Frontal cortex (tissue), 4 donors: Measurements from ENCODE around the gene NTN1. TPM values are rescaled to one million over a fixed set of nuclear protein-coding genes. Genes with fewer than 3 reads are reported as not detected.
"Not testable (repeated sequence)": the region's sequence is repeated elsewhere in the genome, so short reads cannot be mapped to it uniquely, and the experiment has no call there.

ENCODE experiments used
- DNase-seq, 2 donors: peaks; one replicate each; pipeline ENCODE4 v3.0.0; 2012; ENCODE audit warnings: low spot score in 2 of 2
- FAIRE-seq: peaks from 2 replicates; lab custom pipeline; 2012; peaks lifted over from hg19 to GRCh38; lab: Jason Lieb, UNC
- total RNA-seq: library from RNA; depleted of rRNA; stranded (reverse); fragments of >200 nt; gene quantifications from one replicate; pipeline ENCODE4 v1.2.3, GENCODE V29; 2014
- donor health status: control.
- donor health status: control.
- donor health status: control.

NTN1 gene
- total RNA-seq = 6.5 TPM

- FAIRE-seq (no peak), DNase-seq (peak; percentile 70 to 76)
These were observed at the start of gene NTN1 for GRCh38 chr17:9021158-9021991. NTN1 (plus strand) TSS chr17:9021510; CDS start chr17:9022374, 864 bp downstream.

DNA sequence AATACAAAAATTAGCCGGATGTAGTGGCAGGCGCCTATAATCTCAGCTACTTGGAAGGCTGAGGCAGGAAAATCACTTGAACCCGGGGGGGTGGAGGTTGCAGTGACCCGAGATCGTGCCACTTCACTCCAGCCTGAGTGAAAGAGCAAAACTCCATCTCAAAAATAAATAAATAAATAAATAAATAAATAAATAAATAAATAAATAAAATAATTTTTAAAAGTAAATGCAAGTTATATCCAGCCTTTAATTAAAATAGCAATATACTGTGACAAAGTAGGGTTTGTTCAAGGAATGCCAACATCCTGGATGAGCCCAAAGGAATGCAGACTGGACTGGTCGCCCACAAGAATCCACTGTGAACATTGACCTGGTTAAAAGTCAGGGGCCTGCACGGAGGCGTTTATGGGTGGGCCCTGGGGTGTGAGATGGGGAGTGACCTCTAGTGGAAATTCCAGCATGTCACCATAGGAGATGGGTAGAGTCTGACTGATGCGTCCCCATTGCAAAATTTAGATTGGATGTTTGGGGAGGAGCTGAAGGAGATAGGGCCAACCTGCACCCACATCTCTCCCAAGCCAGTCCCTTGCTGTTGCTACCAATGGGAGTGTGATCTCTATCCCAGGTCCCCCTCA lies 46.1 kb upstream of the NTN1 start:
- no peak for DNase-seq
- no peak for FAIRE-seq

DNA sequence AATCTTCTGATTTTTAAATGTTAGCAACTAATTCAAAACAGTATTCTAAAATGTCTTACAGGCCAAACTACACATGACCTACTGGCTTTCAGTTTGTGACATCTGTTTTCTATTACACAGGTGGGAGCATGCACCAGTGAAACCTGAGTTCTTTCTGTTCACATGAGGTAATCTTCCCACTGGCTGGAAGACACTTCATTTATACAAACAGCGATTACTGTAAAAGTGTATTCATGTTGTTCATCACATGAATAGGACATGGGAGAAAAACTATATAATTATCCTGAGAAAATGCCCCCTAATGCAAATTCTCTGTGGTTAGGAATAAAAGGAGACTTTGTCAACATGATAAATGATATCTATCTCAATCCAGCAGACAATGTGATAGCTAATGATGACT lies 44.7 kb upstream of the NTN1 start:
- no peak for FAIRE-seq

GRCh38 chr17:8979715-8980114 lies 41.6 kb upstream of the NTN1 start:
- DNase-seq (no peak), FAIRE-seq (no peak)

More for the DNA sequence above, 44.7 kb upstream of the NTN1 start:
- no peak for DNase-seq

DNA sequence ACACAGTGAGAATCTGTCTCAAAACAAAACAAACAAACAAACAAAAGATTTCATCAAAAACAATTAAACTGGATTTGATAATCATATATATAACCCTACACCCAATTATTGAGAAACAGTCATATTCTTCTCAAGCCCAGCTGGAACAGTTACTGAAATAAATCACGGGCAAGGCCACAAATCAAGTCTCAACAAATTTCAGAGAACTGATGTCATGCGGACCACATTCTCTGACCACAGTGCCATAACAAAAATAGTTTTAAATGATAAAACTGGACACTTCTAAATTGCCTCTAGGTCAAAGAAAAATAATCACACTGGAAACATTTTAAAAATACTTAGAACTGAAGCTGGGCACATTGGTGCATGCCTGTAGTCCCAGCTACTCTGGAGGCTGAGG lies 39.9 kb upstream of the NTN1 start:
- no peak for FAIRE-seq
- no peak for DNase-seq

DNA sequence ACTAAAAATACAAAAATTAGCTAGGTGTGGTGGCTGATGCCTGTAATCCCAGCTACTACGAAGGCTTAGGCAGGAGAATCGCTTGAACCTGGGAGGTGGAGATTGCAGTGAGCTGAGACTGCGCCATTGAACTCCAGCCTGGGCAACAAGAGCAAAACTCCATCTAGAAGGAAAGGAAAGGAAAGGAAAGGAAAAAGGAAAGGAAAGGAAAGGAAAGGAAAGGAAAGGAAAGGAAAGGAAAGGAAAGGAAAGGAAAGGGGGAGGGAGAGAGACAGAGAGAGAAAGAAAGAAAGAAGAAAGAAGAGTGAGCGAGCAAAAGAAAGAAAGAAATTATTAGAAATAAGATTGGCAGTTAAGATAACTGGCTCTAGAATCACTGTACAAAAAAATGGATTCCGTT lies 37.1 kb upstream of the NTN1 start:
- not testable (repeated sequence) for DNase-seq, FAIRE-seq

- DNase-seq = no peak
- FAIRE-seq = no peak
These were observed 36.1 kb upstream of the NTN1 start for GRCh38 chr17:8985054-8985701.

DNA sequence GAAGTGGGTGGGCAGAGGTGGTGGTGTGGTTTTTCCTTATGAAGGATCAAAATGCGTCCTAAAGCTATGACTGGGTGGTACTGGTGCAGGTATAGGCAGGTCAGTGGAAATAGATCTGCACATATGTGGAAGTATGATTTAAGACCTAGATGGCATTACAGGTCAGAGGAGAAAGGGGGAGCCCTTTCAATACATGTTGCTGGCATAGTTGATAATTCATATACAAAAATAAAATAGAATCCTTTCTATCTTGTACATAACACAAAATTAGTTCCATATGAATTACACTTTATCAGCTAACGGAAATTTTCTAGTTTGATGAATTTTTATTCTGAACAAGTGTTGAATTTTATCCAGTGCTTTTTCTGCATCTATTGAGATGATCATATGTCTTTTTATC lies 35.0 kb upstream of the NTN1 start:
- FAIRE-seq (no peak), DNase-seq (no peak)

GRCh38 chr17:8988263-8988935 lies 32.9 kb upstream of the NTN1 start:
- not testable (repeated sequence) for FAIRE-seq, DNase-seq

DNA sequence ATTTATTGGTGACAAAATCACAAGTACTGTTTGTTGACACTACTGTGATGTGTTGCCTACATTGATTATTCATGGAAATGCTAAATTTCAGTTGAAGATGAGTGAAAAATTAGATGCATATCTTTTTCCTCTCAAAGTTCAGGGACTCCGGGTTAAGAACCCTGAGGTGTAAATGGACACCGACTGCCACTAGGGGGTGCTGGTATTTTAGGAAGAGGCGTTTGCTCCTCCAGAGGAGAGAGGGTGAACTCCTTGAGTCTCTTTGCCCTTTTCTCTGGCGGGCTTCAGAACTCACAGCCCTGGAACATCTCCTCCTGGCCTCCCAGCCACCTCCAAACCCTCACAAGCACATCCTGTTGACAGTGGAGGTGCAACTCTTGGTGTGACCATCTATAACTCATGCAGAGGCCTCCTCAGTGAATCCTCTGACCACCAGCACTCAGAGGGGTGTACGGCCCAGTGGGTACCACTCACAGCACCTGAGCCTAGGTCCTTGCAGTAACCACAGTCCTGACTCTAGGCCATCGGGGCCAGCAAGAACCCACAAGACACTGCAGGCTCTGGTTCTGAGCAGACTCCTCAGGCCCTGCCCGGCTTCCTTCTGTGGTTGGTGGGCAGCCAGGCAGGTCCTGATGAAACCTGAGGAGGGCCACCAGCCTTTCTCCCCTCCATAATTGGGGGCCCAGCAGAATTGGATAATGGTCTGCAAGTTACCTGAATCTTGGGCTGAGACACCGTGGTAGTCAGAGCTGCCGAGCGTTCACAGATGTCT lies 29.6 kb upstream of the NTN1 start:
- FAIRE-seq = no peak
- DNase-seq = peak in 1 of 2 donors; percentile 66

- DNase-seq (peak in 1 of 2 donors; percentile 50), FAIRE-seq (no peak)
These were observed 27.0 kb upstream of the NTN1 start for GRCh38 chr17:8994319-8994718.

DNA sequence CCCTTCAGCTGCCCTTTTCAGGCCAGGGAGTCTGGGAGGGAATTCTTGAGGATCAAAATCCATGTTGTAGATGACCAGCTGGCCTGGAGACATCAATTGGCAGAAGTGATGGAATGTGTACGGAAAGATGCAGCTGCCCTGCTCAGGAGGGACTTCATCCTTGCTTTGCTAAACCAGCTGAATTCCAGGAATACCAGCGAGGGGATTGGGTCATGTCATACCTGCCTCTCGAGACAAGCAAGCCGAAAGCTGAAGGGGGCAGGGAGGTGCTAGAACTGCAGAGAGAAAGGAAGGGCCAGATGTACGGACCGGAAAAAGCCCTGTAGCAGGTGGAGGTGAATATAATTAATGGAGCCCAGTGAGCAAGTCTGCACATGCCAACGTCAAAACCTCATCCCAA lies 25.6 kb upstream of the NTN1 start:
- FAIRE-seq (no peak), DNase-seq (no peak)

DNA sequence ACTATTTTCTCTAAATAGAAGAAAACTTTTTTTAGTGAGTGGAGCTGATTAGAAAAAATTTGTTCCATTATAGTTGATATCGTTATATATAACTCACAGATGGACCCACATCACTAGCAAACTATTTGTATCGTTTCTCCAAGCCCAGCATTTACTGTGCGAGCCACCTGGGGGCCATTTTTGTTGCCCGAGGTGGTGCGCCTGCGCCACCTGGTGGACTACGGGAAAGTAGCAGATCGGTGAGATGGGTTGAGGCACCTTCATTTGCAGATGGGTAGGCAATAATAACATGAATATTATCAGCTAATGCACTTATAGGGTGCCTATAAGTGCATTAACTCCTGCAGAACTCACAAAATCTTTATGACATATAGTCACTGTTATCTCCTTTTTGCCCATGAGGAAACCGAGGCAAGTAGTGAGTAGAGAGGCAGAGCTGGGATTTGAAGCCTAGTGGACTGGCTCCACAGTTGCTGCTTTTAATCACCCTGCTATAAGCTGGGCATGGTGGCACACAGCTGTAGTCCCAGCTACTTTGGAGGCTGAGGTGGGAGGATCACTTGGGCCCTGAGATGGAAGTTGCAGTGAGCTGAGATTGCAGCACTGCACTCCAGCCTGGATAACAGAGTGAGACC lies 23.2 kb upstream of the NTN1 start:
- no peak for FAIRE-seq
- peak in 1 of 2 donors; percentile 44 for DNase-seq

DNA sequence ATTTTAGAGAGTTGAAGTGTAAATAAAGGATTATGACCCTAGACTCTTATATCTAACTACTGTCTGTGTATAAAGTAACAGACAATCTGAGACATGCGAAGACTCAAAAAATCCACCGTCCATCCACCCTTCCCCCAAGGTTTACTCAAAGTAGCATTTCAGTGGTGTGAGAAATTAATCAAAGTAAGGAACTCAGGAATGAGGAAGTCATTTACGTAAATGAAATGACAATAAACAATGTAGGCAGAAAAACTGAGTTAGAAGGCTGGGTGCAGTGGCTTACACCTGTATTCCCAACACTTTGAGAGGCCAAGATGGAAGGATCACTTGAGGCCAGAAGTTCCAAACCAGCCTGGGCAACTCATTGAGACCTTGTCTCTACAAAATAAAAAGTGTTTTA lies 19.8 kb upstream of the NTN1 start:
- DNase-seq (no peak), FAIRE-seq (no peak)

GRCh38 chr17:9002227-9002605 lies 19.1 kb upstream of the NTN1 start:
- FAIRE-seq = no peak
- DNase-seq = no peak

DNA sequence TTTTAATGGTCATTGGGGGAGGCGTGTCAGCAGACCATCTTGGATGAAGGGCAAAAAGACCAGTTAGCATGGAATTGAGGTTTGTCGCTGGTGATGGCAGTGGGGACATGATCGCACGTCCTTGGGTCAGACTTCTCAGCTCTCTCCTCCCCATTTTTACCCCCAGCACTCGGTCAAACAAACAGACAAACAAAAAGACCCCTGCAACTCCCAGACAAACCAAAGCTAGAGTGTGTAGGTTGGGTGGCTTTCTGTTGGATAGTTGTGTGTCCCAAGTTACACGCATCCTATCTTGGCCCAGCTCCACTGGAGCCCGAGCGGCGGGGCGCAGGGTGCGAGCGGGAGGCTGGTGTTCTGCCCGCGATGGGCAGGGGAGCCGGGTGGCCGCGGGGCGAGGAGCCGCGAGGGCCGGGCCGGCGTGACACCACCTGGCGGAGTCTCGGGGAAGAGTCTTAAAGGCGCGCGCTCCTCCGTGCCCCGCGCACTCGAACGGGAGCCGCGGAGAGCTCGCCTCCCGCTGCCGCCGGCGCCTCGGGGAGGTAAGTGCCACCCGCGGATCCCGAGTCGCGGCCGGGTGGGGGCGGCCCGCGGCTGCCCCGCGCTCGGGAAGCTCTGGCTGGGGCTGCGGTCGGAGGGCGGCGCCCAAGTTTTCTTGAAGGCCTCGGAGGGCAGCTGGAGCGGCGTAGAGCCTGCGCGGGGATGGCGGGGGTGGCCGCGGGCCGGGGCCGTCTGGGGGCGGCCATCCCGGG lies 18.5 kb upstream of the NTN1 start:
- DNase-seq (peak; percentile 54 to 63), FAIRE-seq (no peak)

DNA sequence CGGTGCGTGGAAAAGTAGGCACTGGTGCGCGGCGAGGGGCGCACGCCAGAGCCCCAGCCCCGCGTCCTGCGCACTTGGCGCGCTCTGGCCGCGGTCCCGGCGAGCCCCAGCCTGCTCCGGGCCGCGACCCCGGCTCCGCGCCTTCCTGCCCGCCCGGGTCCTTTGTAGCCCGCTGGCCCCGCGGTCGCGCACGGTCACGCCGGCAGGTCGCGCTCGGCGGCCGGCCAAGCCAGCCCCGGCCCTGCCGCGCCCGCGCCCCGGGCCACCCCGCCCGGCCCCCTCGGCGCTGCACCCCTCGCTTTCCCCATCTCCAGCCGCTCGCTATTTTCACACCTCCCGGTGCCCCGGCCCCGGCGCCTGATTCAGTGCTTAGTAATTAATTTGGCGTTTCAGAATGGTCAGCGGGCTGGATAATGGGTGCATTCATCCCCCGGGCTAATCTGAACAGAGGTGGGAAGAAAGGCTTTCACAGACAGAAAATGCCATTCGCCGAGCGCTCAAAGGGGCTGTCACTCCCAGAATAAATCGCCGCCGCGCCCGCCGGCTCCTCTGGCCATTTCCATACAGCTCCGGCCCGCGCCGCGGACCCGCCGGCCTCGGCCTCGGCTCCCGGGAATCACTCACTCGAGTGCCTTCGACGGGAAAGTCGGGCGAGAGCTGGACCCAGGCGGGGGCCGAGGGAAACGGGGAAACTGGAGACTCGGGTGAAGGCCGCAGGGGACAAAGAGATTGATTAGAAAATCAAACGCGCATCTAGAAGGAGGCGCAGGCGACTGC lies 17.8 kb upstream of the NTN1 start:
- DNase-seq = peak; percentile 48 to 57
- FAIRE-seq = no peak
